GM18870 (cell line): ENCODE data around the gene HAPLN3.

ENCODE experiments used
- ATAC-seq: cut with Tn5 transposase; IDR thresholded peaks from one replicate; pipeline ENCODE4 v1.9.1; 2021; ENCODE audit warnings: moderate library complexity; ENCODE audit not compliant: unreplicated experiment

The HAPLN3 gene

DNA sequence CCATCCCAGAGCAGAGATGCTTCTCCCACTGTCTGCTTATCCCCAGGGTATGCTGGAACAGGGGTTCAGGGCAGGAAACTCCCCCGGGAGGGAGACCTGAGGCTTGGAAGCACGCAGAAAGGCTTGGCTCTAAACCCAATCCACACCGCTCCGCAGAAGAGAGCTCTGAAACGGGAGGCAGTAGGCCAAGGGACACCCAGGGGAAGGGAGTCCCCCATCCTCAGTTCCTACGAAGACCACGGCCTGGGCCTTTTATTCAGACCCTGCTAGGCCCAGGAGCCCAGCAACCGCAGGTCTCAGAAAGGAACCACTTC lies 1.8 kb upstream of the HAPLN3 start:
- ATAC-seq = no peak

DNA sequence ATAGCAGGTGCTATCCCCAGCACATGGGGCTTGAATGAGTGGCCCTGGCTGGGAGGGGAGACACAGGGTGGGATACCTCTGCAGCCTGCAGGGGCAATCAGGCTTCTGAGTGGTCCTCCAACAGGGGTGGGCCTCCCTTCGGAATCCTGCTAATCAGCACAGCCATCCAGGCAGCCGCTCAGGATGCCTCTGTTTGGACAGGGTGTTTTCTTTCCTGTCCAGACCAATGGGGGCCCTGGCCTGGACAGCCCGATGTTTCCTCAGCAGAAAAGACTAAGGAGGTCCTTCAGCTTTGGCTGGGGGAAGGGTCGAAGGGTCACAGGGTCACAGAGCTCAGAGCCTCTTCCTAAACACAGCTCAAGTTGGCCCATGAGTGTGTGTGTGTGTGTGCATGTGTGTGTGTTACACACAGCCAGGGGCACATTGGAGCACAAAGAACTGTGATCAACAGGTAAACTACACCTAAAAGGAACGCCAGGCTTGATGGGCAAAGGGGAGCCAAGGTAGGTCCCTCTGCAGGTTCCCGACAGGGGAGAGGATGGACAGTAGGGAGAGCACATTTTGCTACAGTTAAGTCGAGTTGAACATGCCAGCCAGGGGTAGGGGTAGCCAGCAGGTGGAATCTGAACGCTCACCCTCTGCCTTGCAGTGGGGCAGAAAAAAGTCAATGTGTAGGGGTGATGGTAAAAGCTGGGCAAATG lies 1.1 kb upstream of the HAPLN3 start:
- ATAC-seq = no peak

DNA sequence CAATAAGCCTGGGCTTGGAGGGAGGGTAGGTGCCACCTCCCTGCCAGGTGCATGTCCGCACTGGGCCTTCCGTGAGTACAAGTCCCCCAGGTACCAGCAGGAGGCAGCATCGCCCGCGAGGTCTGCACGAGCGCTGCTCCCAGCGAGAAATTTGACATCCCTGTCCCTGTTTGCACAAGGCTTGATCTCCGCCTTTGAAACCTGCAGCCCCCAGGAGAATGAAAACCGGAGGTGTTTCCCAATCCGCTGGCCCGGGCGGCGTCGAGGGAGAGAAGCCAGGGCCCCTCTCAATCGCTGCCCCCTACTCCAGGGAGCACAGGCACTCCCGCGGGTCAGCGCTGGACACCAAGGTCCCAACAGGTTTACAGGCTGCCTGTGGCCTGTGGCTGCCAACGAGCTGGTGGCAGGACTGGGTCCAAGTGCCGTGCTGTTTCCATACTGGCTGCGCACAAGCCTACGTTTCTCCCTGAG lies 961 bp downstream of the HAPLN3 start:
- peak; percentile 41 for ATAC-seq

DNA sequence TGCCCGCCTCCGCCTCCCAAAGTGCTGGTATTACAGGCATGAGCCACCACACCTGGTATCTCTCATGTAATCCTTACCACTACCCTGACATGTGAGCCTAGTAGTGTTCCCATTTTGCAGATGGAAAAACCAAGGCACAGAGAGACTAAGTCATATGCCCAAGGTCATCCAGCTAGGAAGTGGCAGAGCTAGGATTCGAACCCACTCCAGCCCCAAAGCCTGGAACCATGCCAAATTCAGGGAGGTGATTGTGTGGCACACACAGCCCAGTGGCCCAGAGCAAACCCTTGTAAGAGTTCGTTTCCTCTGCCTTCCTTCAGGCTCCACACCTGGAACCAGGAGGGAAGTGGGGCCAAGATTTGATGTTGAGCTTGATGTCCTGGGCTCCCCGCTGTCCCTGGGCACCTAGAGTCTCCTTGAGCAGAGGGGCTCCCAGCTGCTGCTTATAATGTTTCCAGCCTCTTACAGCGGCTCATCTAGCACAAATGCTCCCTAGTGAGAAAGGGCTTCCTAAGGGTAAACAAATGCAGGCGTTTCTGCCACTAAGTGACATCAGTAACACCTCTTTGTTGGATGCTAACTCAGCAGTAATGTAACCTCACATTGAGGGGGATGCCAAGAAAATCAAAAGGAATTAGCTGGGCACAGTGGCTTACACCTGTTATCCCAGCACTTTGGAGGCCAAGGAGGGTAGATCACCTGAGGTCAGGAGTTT lies 3.6 kb downstream of the HAPLN3 start:
- no peak for ATAC-seq

DNA sequence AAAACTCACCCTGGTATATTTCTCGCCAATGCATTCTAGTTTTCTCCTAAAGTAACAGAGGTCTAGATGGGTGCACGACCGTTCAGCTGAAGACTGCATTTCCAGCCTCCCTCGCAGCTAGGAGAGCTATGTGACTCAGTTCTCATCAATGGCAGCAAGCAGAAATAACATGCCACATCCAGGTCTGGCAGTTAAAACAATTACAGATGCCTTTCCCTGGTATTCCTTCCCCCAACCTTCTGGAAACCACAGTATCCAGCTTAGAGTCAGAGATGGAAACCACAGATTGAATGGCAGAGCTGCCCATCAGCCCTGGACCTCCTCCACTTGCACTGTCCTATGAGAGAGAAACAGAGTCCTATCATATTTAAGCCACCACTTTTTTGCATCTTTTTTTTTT lies 4.8 kb downstream of the HAPLN3 start:
- ATAC-seq = no peak

DNA sequence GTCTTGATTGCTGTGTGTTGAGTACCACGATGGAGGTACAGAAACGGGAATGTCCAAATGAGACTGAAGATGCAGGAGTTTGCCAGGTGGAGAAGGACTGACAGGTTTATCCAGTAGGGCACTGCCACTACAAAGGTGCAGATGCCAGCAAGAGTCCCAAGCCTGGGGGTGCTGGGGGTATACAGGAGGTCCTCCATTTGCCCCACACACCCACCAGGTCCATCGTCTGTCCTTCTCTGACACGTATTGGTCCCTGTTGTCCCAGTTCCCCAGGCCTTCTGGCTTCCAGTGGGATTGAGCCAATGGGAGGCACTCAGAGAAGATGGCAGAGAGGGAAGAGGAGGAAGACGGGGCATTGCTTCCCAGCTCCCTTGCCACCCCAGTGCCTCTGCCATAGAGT lies 6.6 kb downstream of the HAPLN3 start:
- ATAC-seq = no peak

DNA sequence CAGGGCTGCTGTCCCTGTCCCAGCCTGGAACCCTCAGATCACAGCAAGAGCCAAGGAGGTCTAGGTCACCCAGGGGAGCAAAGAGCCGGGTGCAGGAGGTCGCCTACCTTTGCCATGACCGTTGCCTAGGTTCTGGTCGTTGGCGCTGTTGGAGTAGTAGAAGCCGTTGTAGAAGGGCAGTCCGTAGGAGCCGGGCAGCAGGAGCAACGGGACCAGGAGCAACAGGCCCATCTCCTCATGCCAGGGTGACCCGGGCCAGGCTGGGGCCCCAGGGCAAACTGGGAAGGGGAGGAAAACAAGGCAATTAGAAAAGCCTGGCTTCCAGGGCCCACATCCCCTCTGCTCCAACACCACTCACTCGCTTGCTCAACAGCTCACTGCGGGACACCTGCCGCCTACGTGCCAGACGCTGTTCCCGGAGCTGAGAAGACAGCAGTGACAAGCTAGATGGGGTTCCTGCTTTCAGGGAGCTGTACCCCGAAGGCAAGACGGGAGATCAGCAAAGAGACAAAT lies 8.2 kb downstream of the HAPLN3 start:
- ATAC-seq = no peak

DNA sequence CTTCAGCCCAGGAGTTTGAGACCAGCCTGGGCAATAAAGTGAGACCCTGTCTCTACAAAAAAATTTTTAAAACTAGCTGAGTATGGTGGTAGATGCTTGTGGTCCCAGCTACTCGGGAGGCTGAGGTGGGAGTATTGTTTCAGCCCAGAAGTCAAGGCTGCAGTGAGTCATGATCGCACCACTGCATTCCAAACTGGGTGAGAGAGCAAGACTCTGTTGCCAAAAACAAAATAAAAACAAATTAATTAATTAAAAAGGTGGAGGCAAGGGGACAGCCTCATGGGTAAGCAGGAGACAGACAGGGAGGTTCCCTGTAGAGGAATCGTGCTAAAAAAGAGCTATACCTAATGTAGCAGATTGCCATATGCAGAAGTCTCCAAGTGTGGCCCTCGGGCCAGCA lies 12.6 kb downstream of the HAPLN3 start:
- ATAC-seq = no peak

DNA sequence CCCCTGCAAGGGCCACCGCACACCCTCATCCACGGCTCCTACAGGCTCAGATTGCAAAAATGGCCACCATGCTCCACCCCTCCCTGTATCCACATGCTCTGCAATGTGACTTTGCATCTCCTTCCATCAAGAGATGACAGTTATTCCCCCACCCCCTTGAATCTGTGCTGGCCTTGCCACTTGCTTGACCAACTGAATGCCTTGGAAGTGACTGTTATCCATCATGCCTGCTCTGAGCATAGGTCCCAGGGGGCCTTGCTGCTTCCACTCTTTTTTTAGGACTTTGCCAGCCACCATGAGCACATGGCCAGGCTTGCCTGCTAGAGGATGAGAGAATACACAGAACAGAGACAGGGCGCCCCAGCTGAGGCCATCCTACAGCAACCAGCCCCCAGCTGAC lies 13.6 kb downstream of the HAPLN3 start:
- ATAC-seq = no peak

DNA sequence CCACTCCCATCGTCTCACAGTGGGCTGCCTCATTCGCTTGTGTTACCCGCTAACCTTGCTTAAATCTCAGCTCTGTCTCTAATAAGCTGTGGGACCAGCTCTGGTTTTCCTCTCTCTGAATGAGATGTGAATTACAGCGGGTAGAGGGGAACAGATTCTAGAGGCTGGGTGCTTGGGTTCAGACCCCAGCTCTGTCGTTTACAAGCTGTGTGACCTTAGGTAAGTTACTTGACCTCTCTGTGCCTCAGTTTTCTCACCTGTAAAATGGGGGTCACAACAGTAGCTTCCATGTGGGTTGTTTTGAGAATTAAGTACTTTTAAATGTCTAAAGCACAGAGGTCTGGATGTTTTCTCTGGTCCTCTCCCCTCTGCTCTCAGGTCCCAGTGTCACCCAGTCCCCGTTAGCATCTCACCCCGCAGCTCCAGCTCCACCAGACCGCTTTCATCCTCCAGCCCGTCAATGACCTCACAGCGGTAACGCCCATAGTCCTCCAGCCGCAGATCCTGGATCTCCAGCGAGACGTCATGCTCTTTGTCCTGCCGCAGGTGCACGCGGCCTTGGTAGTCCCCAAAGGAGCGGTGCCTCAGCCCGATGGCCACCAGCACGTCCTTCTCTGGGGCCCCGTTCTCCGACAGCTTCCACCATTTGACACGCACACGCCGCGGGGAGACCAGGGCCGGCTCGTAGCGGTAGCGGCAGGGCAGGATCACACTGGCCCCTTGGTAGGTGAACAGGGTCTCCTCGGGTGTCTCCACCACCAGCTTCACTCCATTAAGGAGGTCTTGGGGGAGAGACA lies 14.2 kb downstream of the HAPLN3 start:
- no peak for ATAC-seq

DNA sequence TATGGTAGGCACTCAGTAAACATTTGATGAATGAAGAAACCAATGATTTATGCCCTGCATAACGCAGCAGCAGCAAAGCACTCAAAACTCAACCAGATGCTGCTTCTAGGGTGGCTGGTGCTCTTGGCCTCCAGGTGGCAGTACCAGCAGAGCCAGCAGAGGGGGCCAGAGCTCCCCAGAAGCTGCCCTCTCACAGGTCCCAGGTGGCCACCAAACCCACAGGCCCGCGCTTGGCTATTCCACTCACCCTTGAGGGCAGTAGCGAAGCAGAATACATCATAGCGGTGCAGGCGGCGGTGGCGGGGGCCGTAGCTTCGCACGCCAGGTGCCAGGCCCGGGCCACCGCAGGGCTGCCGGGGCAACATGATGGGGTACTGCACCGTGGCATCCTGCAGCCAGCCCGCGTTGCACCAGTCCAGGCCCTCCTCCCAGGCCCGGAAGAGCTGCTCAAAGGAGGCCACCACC lies 16.6 kb downstream of the HAPLN3 start:
- no peak for ATAC-seq

DNA sequence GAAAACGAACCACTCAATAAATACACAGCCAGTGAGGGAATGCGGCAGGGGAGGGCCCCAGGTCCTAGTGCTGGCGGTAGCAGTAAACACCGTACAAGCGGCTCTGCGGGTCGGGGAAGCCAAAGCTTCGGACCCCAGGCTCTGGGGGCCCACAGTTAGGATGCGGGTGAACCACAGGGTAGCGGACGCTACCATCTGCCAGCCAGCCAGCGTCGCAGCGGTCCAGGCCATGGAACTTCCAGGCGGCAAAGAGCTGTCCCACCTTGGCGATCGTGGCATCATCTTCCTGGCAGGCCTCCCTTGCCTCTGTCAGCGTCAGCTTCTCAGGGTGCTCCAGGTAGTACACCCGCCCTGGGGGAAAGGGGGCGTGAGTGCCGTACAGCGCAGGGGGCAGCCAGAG lies 17.4 kb downstream of the HAPLN3 start:
- no peak for ATAC-seq

DNA sequence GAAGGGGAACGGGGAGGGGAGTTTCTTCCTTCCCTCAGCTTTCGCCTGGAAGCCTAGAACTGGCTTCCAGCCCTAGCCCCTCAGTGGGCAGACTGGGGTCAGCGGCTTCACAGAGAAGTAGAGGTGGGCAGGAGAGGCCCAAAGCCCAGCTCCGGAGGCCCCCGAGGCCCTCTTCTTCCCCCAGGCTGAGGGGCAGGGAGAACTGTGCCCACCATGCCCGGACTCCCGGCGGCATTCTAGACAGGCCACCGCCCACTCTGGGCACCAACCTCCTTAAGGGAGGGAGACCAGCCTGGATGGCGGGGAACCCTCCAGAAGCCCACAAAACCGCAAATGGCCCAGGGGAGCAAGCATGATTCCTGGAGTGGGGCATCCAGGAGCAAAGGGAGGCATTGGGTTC lies 17.9 kb downstream of the HAPLN3 start:
- ATAC-seq = no peak

DNA sequence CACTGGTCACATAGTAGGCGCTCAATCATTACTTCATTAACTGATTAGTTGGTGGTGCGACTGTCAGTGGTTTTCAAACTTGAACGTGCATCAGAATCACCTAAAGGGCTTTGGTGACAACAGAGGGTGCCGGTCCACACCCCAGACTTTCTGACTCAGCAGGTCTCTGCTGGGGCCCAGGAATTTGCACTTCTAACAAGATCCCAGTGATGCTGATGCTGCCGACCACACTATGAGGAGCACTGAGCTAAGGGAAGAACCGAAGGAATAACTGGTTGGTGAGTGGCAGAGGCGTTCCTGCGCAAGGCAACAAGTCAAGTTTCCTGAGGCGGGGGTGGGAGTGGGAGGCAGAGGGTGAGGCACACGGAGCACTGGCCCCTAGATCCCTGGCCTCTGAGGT lies 18.8 kb downstream of the HAPLN3 start:
- ATAC-seq = no peak

DNA sequence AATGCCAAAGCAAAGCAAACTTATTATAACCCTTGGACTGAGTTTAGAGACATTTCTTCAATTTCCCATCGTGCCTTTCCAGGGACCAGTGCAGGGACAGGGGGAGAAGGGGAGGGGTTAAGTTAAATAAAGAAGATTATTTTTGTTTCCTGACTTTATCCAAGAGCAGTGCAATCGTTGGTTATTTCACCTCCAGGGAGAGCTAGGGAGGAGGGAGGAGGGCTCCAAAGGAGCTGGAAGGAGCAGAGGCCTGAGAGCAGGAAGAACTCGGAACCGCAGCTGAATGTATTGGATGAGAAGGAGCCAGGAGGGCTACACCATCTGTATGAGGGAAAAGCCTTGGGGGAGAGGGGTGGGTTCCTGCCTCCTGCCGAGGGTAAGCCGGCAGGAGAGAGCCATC lies 20.7 kb downstream of the HAPLN3 start:
- no peak for ATAC-seq

DNA sequence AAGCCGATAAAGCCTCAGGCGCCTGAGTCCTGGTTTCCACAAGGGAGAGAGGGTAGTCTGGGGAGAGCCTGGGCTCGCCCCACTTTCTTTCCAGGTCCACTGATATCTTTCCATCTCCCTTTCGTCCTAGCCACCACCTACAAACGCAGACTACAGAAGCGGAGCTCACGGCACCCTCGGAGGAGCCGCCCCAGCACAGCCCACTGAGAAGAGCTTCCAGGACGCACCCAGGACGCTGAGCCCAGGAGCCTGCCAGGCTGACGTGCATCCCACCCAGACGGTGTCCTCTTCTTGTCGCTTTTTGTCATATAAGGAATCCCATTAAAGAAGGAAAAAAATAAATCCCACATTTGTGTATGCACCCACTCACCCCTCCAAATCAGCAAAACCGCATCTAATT lies 21.1 kb downstream of the HAPLN3 start:
- no peak for ATAC-seq

DNA sequence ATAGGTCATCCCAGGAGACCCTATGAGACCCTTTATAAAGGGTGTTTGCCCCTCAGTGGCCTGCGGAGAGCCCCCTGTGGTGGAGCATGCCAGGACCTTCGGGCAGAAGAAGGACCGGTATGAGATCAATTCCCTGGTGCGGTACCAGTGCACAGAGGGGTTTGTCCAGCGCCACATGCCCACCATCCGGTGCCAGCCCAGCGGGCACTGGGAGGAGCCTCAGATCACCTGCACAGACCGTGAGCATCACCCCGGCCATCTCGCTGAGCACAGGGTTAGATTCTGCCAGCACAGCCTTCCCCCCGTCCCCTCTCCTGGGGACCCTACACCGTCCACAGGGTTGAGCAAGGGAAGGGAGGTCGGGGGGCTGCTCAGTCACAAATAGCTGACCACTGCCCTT lies 21.6 kb downstream of the HAPLN3 start:
- ATAC-seq = no peak

DNA sequence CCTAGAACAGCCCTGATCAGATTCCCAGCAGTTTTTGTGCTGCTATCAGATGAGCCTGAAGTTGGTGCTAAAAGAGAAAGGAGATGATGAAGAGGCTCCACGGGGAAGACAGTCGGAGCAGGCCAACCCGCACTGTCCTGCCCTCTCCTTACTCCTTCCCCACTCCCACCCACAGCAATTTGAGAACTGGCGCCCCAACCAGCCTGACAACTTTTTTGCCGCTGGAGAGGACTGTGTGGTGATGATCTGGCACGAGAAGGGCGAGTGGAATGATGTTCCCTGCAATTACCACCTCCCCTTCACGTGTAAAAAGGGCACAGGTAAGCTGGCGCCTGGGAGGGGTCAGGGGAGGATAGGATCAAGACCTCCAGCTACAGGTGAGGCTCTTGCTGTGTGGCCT lies 22.6 kb downstream of the HAPLN3 start:
- no peak for ATAC-seq

DNA sequence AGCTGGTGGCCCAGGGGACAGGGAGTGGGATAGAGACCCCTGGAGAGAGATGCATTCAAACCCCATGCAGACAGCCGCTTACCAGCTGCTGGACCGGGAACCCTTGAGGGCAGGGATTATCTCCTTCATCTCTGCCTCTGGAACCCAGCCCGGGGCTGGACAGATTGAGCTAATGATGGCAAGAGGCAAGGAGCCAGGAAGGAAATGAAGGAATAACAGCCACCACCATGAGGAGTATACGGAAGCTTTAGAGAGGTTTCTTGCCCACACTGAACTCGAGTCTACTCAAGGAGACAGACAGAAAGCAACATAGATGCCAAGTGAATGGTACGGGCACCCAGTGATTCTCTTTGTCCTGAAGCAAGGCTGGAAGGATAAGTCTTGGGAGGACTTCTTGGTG lies 23.2 kb downstream of the HAPLN3 start:
- no peak for ATAC-seq

DNA sequence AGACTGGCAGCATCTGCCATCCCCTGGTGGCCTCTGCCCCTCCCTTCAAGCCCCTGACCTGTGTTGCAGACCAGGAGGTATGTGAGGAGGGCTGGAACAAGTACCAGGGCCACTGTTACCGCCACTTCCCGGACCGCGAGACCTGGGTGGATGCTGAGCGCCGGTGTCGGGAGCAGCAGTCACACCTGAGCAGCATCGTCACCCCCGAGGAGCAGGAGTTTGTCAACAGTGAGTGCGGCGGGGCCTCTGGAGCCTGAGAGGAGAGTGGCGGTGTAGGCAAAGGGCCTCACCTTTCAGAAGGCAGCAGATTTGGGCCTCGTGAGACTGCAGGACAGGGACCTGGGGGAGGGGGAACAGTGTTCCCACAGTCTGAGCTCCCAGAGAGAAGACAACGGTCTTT lies 24.0 kb downstream of the HAPLN3 start:
- ATAC-seq = no peak

DNA sequence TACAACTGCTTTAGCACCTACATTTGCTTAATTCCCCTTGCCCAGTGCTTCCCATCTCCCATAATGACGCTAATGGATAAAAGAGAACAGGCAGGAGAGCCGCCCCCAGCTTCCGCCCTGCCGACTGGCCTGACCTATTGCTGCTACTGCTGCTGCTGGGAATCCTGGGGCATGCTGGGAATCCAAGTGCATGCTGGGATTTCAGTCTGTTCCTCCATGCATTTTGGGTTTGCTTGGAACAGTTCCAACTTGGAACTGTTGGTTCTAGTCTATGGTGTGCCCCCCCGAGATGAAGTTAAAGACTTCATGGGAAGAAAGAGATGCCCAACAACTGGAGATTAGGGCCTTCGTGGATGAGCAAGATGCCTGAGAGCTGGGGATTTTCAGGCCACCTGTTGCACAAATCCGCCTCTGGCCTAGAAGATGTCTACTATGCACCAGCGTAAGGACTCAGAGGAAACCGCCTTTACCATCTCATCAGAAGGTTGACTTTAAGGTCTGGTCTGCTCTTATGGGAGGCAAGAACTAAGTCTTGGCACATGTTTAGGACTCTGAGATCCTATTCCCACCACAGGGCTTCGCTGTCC lies 29.0 kb downstream of the HAPLN3 start:
- no peak for ATAC-seq
